ENCODE measurements around the gene MTHFD2L.
"Not testable (repeated sequence)": the region's sequence is repeated elsewhere in the genome, so short reads cannot be mapped to it uniquely, and the experiment has no call there.

Gene MTHFD2L

GRCh38 chr4:74189331-74190043 is 31.6 kb downstream of the MTHFD2L start:
- DNase-seq (ENCODE audit: low read depth, low spot score): no peak

DNA sequence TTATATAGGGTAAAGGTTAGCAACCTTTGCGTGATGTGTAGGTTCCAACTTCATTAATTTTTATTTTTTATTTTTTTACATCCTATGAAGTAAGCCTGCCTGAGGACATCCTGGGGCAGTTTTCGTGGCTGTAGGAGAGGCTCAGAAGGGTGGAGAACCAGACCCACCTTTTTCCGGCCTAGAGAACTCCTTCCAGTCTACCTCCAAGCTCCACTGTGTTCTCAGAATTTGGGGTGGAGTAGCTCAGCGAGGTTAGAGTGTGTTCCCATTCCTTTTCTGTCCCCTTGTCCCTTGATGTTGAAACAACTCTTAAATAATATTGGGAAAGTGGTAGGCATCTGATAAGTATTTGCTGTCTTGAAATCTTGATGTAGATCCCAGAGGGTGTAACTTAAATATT is 32.4 kb downstream of the MTHFD2L start:
- no peak for DNase-seq (ENCODE audit: low read depth, low spot score)

- no peak for DNase-seq (ENCODE audit: low read depth, low spot score)
These were observed 33.0 kb downstream of the MTHFD2L start for GRCh38 chr4:74190919-74191397.

GRCh38 chr4:74197080-74197479 is 39.2 kb downstream of the MTHFD2L start:
- DNase-seq (ENCODE audit: low read depth, low spot score): no peak

GRCh38 chr4:74202062-74202586 is 44.2 kb downstream of the MTHFD2L start:
- no peak for DNase-seq (ENCODE audit: low read depth, low spot score)

- DNase-seq (ENCODE audit: low read depth, low spot score): no peak
These were observed 45.5 kb downstream of the MTHFD2L start for GRCh38 chr4:74203467-74203866.

GRCh38 chr4:74205046-74205445 is 47.1 kb downstream of the MTHFD2L start:
- no peak for DNase-seq (ENCODE audit: low read depth, low spot score)

- no peak for DNase-seq (ENCODE audit: low read depth, low spot score)
These were observed 47.6 kb downstream of the MTHFD2L start for GRCh38 chr4:74205559-74205958.

DNA sequence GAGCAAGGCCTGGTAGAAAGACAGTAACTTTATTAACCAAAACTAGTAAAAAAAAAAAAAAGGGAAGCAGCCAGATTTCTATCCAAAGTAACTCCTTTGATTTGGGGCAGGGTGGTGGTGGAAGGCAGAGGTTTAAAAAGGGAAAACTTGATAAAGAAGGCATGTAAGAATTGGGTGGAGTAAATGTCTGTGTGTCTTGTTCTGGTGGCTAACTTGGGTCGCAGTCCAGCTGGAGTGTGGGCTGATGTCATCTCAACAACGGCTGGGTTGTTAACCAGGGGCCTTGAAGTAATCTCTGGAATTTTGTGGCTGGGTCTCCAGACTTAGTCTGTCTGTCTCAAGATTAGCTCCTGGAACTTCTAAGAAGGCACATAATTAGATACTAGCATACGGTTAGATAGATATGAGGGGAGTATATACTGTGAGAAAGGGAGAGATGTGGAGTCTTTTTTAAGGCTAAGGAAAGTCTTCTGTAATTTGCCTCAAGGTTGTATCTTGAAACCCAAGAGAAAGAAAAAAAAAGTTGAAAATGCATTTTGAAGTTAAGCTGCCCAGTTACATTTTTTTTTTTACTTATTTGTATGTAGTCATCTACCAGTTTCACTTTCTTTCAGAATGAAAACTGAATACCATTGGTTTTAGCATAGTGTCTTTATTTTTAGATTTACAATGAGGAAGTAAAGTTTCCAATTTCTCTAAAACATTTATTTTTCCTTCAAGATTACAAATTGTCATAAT is 48.3 kb downstream of the MTHFD2L start:
- DNase-seq (ENCODE audit: low read depth, low spot score): no peak

- not testable (repeated sequence) for DNase-seq (ENCODE audit: low read depth, low spot score)
These were observed 56.7 kb downstream of the MTHFD2L start for GRCh38 chr4:74214457-74215159.

- DNase-seq (ENCODE audit: low read depth, low spot score): not testable (repeated sequence)
These were observed 57.3 kb downstream of the MTHFD2L start for GRCh38 chr4:74215236-74215635.

DNA sequence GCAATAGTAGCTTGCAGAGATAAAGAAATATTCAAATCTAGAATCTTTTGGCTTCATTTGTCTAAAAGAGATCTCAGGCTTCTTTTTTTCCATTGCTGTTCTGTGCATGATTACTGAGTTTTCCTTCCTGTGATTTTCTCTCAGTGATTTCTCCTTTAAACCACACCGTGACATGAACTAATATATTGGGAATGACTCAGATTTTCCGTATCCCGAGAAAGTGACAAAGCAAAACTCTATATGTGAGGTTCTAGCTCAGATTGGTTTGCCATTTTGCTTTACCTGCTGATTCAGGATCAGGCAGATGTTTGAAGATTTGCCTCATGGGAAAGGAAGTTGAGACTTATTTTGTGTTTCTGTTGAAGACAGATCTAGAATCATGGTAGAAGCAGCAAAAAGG is 59.4 kb downstream of the MTHFD2L start:
- no peak for DNase-seq (ENCODE audit: low read depth, low spot score)

GRCh38 chr4:74218201-74218600 is 60.3 kb downstream of the MTHFD2L start:
- DNase-seq (ENCODE audit: low read depth, low spot score): no peak

DNA sequence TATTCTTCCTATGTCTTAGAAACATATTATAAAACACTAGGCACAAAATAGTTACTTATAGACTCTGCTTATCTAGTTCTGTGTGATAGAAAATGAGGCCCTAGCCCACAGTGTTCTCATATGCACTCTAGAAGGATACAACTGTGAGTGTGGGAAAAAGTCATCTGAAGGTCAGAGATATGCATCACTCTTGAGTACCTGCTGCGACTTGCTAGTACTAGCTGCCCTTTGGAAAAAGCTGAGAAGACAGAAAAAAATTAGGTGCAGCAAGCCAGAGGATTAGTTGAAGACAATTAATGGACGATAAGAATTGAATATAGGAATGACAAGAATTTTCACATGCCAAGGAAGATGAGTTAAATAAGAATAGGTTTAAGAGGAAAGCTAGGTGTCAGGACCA is 61.3 kb downstream of the MTHFD2L start:
- DNase-seq (ENCODE audit: low read depth, low spot score): no peak

DNA sequence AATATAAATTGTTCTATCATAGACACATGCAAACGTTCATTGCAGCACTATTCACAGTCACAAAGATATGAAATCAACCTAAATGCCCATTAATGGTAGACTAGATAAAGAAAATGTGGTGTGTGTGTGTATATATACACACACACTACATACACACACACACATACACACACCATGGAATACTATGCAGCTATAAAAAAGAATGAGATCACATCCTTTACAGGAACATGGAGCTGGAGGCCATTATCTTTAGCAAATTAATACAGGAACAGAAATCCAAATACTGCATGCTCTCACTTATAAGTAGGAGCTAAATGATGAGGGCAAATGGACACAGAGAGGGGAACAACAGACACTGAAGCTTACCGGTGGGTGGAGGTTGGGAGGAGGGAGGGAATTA is 65.2 kb downstream of the MTHFD2L start:
- DNase-seq (ENCODE audit: low read depth, low spot score): no peak

GRCh38 chr4:74223801-74224200 is 65.9 kb downstream of the MTHFD2L start:
- no peak for DNase-seq (ENCODE audit: low read depth, low spot score)

DNA sequence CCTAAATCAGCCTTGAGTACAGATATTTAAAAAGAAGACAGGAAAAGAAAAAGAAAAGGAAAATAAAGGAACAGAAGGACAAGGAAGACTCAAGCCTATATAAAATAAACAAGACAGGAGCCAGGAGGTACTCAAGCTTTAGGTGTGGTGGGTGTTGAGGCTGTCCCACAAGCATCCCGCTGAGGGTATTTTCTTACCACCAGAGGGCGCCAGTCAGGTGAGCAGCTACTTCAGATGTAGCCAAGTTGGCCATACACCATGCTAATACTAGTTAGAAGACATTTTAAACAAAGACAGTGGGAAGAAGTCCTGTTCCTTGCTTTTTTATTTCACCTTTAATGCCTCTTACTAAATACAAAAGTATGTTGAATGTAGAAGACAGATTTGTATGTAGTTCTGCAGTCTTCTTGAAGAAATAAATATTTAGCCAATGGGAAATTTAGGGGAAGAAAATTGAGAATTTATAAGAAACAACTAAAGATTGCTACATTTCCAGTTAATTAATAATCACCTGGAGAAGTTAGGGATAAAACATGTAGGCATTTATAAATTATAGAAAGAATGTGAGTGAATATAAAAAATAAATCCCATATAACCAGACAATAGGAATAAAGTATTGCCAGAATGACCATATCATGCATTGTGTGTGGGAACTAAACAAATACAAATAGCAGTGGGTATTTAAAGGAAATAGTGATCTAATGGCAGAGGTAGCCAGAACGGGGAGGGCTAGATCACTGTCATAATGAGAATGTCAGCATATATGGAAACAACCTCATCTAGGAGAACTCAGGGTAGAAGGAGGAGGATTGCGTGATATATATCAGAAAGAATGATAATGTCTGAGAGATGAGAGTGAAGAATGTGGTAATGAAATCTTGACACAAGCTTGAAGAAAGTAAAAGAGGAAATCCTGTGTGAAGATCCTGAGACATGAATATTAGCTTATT is 71.0 kb downstream of the MTHFD2L start:
- DNase-seq (ENCODE audit: low read depth, low spot score): no peak

- DNase-seq (ENCODE audit: low read depth, low spot score): no peak
These were observed 73.1 kb downstream of the MTHFD2L start for GRCh38 chr4:74230902-74231499.

- DNase-seq (ENCODE audit: low read depth, low spot score): no peak
These were observed 77.2 kb downstream of the MTHFD2L start for GRCh38 chr4:74235135-74235534.

DNA sequence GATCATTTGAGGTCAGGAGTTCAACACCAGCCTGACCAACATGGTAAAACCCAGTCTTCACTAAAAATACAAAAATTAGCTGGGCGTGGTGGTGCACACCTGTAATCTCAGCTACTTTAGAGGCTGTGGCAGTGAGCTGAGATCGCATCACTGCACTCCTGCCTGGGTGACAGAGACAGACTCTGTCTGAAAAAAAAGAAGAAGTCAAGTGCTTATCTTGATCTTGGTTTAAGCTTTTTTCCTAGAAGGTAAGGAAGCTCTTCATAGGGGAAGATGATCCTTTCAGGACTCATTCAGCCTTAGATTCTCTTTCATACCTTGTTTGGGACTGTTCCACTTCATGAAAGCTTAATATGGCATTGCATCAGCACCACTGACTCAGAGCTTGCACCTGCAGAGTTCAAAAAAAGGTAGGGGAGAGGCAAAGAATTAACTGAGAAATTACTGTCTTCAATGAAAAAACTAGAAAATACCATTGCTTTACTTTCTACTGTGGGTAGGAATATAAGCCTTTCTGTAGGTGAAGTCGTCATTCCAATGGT is 79.6 kb downstream of the MTHFD2L start:
- no peak for DNase-seq (ENCODE audit: low read depth, low spot score)
